GM04503 (cell line): Measurements from ENCODE around the gene MCM7.

Experiments used
- DNase-seq: peaks from one replicate; pipeline ENCODE4 v3.0.0-alpha.2; 2012; ENCODE audit warnings: low read depth

The MCM7 gene

GRCh38 chr7:100071018-100071723 is 30.0 kb downstream of the MCM7 start:
- DNase-seq: no peak

DNA sequence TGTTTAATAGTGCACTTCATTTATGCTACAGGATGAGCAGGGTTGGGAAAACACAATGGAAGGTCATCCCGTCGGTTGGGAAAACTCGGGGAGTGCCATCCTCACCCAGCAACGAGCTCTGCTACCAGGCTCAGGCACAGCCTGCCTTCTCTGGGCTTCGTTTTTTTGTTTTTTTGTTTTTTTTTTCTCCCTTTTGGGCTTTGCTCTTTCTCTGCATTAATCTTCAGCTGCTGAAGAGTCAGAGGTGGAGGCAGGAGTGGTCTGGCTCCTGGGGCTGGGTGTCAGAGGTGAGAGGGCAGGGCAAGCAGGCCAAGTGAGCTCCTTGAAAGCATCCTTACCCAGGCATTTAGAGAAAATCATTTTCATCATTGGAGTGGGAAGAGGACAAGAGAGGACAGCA is 31.2 kb downstream of the MCM7 start:
- DNase-seq: no peak

GRCh38 chr7:100066953-100067352 is 34.2 kb downstream of the MCM7 start:
- no peak for DNase-seq

GRCh38 chr7:100065452-100066186 is 35.6 kb downstream of the MCM7 start:
- peak; percentile 78 for DNase-seq

DNA sequence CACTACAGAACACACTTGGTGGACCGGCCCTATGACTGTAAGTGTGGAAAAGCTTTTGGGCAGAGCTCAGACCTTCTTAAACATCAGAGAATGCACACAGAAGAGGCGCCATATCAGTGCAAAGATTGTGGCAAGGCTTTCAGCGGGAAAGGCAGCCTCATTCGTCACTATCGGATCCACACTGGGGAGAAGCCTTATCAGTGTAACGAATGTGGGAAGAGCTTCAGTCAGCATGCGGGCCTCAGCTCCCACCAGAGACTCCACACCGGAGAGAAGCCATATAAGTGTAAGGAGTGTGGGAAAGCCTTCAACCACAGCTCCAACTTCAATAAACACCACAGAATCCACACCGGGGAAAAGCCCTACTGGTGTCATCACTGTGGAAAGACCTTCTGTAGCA is 37.0 kb downstream of the MCM7 start:
- no peak for DNase-seq

DNA sequence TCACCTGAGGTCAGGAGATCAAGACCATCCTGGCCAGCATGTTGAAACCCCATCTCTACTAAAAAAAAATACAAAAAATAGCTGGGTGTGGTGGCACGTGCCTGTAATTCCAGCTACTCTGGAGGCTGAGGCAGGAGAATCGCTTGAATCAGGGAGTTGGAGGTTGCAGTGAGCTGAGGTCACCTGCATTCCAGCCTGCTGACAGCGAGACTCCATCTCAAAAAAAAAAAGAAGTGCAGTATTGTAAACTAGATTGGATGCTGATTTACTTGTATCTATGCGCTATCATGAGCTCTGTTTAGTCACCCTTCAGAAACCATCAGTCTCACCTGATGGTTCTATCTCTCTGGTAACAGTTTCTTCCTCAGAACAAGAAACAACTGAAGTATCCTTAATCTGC is 37.8 kb downstream of the MCM7 start:
- no peak for DNase-seq

- DNase-seq: no peak
Observed at GRCh38 chr7:100061518-100062193, 39.5 kb downstream of the MCM7 start.

GRCh38 chr7:100059251-100059739 is 41.9 kb downstream of the MCM7 start:
- no peak for DNase-seq

DNA sequence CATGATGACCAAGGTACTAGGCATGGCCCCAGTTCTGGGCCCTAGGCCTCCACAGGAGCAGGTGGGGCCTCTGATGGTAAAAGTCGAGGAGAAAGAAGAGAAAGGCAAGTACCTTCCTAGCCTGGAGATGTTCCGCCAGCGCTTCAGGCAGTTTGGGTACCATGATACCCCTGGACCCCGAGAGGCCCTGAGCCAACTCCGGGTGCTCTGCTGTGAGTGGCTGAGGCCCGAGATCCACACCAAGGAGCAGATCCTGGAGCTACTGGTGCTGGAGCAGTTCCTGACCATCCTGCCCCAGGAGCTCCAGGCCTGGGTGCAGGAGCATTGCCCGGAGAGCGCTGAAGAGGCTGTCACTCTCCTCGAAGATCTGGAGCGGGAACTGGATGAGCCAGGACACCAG is 44.2 kb downstream of the MCM7 start:
- no peak for DNase-seq

GRCh38 chr7:100053215-100053614 is 48.0 kb downstream of the MCM7 start:
- DNase-seq: no peak

- DNase-seq: no peak
Observed at GRCh38 chr7:100051611-100052010, 49.6 kb downstream of the MCM7 start.

- DNase-seq: peak; percentile 42
Observed at GRCh38 chr7:100049441-100050291, 51.5 kb downstream of the MCM7 start, which contains the start of gene ZSCAN21. TSS of gene ZSCAN21 (plus strand) at chr7:100049774. CDS start at chr7:100057007, 7,233 bp downstream.

DNA sequence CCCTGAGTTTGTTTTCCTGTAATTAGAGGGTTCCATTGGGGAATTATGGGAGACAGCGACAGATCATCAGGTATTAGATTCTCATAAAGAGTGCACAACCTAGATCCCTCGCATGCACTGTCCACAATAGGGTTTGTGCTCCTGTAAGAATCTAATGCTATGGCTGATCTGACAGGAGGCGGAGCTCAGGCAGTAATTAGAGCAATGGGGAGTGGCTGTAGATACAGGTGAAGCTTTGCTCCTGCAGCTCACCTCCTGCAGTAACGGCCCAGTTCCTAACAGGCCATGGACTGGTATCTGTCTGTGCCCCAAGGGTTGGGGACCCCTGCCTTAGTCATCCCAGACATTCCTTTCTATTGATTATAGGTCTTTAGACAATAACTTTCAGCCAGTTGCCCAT is 52.5 kb downstream of the MCM7 start:
- DNase-seq: no peak

DNA sequence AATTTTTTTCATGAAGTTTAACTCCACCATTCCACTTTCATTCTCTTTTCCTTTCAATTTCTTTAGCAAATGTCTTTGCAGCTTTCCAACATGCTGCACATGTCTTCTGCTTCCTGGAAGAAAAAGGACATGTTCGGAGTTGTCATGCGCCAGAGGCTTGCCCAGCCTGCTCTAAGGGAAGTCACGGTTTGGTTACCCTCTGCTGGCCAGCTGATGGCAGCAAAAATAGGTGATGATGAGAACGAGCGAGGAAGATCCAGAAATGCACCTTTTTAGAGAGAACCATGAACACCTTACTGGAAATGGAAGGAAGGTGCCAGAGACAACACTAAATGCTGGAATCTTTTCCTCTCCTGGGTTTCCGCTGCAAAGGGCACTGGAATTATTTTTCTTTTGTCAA is 56.5 kb downstream of the MCM7 start:
- no peak for DNase-seq
